HCEC 1CT (cell line): ENCODE data around the gene ABR.

Experiments
- DNase-seq: peaks from one replicate; pipeline ENCODE4 v3.0.0-alpha.2; 2017

The ABR gene

GRCh38 chr17:1025733-1026598 is 153.8 kb downstream of the ABR start:
- DNase-seq, result no peak

GRCh38 chr17:1024076-1024475 is 155.7 kb downstream of the ABR start:
- DNase-seq, result no peak

GRCh38 chr17:1022278-1023024 is 157.3 kb downstream of the ABR start:
- DNase-seq, result no peak

- no peak for DNase-seq
These were observed 158.6 kb downstream of the ABR start for GRCh38 chr17:1021147-1021546.

- DNase-seq, result no peak
These were observed 160.3 kb downstream of the ABR start for GRCh38 chr17:1019451-1019850.

- DNase-seq, result no peak
These were observed 161.2 kb downstream of the ABR start for GRCh38 chr17:1018547-1018946.

GRCh38 chr17:1013729-1014090 is 166.1 kb downstream of the ABR start:
- DNase-seq, result no peak

GRCh38 chr17:1012823-1013728 is 166.7 kb downstream of the ABR start:
- DNase-seq, result no peak

GRCh38 chr17:1011760-1012735 is 167.7 kb downstream of the ABR start:
- no peak for DNase-seq

GRCh38 chr17:1011138-1011537 is 168.6 kb downstream of the ABR start:
- DNase-seq, result no peak

GRCh38 chr17:1010586-1010985 is 169.2 kb downstream of the ABR start:
- DNase-seq, result no peak

GRCh38 chr17:1010086-1010450 is 169.7 kb downstream of the ABR start:
- DNase-seq, result no peak

- DNase-seq, result no peak
These were observed 170.3 kb downstream of the ABR start for GRCh38 chr17:1009229-1010085.

GRCh38 chr17:1008008-1008761 is 171.6 kb downstream of the ABR start:
- DNase-seq, result no peak

GRCh38 chr17:1007310-1008007 is 172.3 kb downstream of the ABR start:
- no peak for DNase-seq

- DNase-seq, result no peak
These were observed 173.7 kb downstream of the ABR start for GRCh38 chr17:1006054-1006453.

- DNase-seq, result no peak
These were observed 174.3 kb downstream of the ABR start for GRCh38 chr17:1005361-1005946.

- no peak for DNase-seq
These were observed 174.9 kb downstream of the ABR start for GRCh38 chr17:1004769-1005295.
